H1 (cell line): Measurements from ENCODE around the gene ZNF747. TPM values are rescaled to one million over a fixed set of nuclear protein-coding genes. Genes with fewer than 3 reads are reported as not detected.

ENCODE experiments used
- TBP ChIP-seq: IDR thresholded peaks from 2 replicates; pipeline ENCODE4 v1.6.1; 2011; ENCODE audit warnings: low read depth, low read length, improper control_type of control experiment
- polyA plus RNA-seq, 7 experiments: library from polyadenylated mRNA; depleted of rRNA in 3 of 7; stranded (reverse) in 5 of 7; unstranded in 2 of 7; fragments of >200 nt in 5 of 7; fragments of 200-250 nt in 2 of 7; gene quantifications; 1 replicate in 5 of 7; 2 replicates in 1 of 7; 4 replicates in 1 of 7; pipeline versions ENCODE4 v1.2.1 to v1.2.3, GENCODE V29; 2011 to 2013; ENCODE audit warnings: missing spikeins in 2 of 7, mixed read lengths in 2 of 7
- total RNA-seq: library from RNA; stranded (reverse); fragmentation: NEBNext Ultra II Directional; extraction: Animal tissue kit (Norgen Biotek cat#: 25700); gene quantifications from 2 replicates; pipeline ENCODE4 v1.2.1, GENCODE V29; 2021

ZNF747 gene
- total and polyA plus RNA-seq, 2 of the 8 experiments (the other 6 are each of a cell fraction or from before 2014, with no cell fraction given), result 9.9 to 10.3 TPM

- no peak for TF ChIP-seq TBP
These were observed 20.1 kb upstream of the ZNF747 start (continued) for GRCh38 chr16:30554557-30555314.
